ENCODE results near the gene MRPL23.

- TF ChIP-seq CTCF (IDR thresholded peaks at IDR 0.05) (no peak), POLR2AphosphoS5 (IDR thresholded peaks at IDR 0.05; ENCODE audit: low read depth, low read length) (no peak), REST (IDR thresholded peaks at IDR 0.05; ENCODE audit: insufficient read depth in 1 of 2, low read depth in 2 of 2, low read length in 1 of 2) (no peak), TCF7L2 (IDR thresholded peaks at IDR 0.05; ENCODE audit: low read depth, low read length) (no peak), SIN3A (IDR thresholded peaks at IDR 0.05; ENCODE audit: borderline replicate concordance, insufficient read depth, low read depth, low read length) (no peak)
Observed at GRCh38 chr11:1964348-1964747, 17.2 kb downstream of the MRPL23 start.

Data from Panc1 (cell line).